Right ventricle myocardium superior (tissue), 1 donor: ENCODE measurements around the gene GRK1. TPM values are rescaled to one million over a fixed set of nuclear protein-coding genes. Genes with fewer than 3 reads are reported as not detected.

Source experiments
- ATAC-seq: fragments of 200-7000 bp; cut with Tn5 transposase; one replicate; pipeline ENCODE4 v1.9.1; 2020; ENCODE audit warnings: mild to moderate bottlenecking; ENCODE audit not compliant: poor library complexity
- DNase-seq: peaks from one replicate; pipeline ENCODE4 v3.0.0-alpha.2; 2020
- intact Hi-C: fragments of 100-400 bp; cut with DNase I; formaldehyde crosslinking; loops from one replicate; pipeline ENCODE4 v1.11.2; 2022
- total RNA-seq: library from RNA; stranded (reverse); fragmentation: NEBNext Ultra II Directional; extraction: Animal tissue kit (Norgen Biotek cat#: 25700); gene quantifications from one replicate; pipeline ENCODE4 v1.2.1, GENCODE V29; 2021
- donor health status: DM: no; HTN: yes; CAD: no; lungs with severe emphysema.

The GRK1 gene
- total RNA-seq, 1 donor from 2014 or later, result 0.13 TPM

- intact Hi-C loops, result no loop called here
- ATAC-seq (no peak), DNase-seq (no peak)
These were observed 96.2 kb downstream of the GRK1 start for GRCh38 chr13:113763254-113763653.

- intact Hi-C loops, result no loop called here
- DNase-seq, result no peak
These were observed 97.2 kb downstream of the GRK1 start for GRCh38 chr13:113763961-113764792.

GRCh38 chr13:113764793-113765563 lies 98.0 kb downstream of the GRK1 start:
- no peak for ATAC-seq
- DNase-seq, result no peak
- intact Hi-C loops, result no loop called here

More at GRCh38 chr13:113763961-113764792, 97.2 kb downstream of the GRK1 start:
- no peak for ATAC-seq

GRCh38 chr13:113765564-113765910 lies 98.5 kb downstream of the GRK1 start:
- no peak for DNase-seq
- no peak for ATAC-seq
- intact Hi-C loops, result no loop called here

GRCh38 chr13:113766035-113766800 lies 99.2 kb downstream of the GRK1 start:
- ATAC-seq, result no peak
- no peak for DNase-seq

GRCh38 chr13:113767366-113767765 lies 100.3 kb downstream of the GRK1 start:
- no peak for ATAC-seq
- intact Hi-C loops, result no loop called here
- DNase-seq, result no peak

More at GRCh38 chr13:113766035-113766800, 99.2 kb downstream of the GRK1 start:
- intact Hi-C loops, result no loop called here

- DNase-seq (no peak), ATAC-seq (no peak)
- intact Hi-C loops, result no loop called here
These were observed 101.2 kb downstream of the GRK1 start for GRCh38 chr13:113768018-113768905.

GRCh38 chr13:113769106-113769505 lies 102.1 kb downstream of the GRK1 start:
- DNase-seq (no peak), ATAC-seq (no peak)
- intact Hi-C loops, result no loop called here

- intact Hi-C loops, result no loop called here
- ATAC-seq, result no peak
- no peak for DNase-seq
These were observed 102.9 kb downstream of the GRK1 start for GRCh38 chr13:113769881-113770280.

GRCh38 chr13:113770441-113770840 lies 103.4 kb downstream of the GRK1 start:
- intact Hi-C loops, result no loop called here
- ATAC-seq (no peak), DNase-seq (no peak)

- DNase-seq (no peak), ATAC-seq (no peak)
- intact Hi-C loops, result no loop called here
These were observed 103.9 kb downstream of the GRK1 start for GRCh38 chr13:113770937-113771336.

- intact Hi-C loops, result no loop called here
- ATAC-seq (no peak), DNase-seq (no peak)
These were observed 104.8 kb downstream of the GRK1 start for GRCh38 chr13:113771709-113772331.

GRCh38 chr13:113774177-113775107 lies 107.4 kb downstream of the GRK1 start:
- intact Hi-C loops, result no loop called here
- ATAC-seq (no peak), DNase-seq (no peak)

- DNase-seq (no peak), ATAC-seq (no peak)
- intact Hi-C loops, result no loop called here
These were observed 108.6 kb downstream of the GRK1 start for GRCh38 chr13:113775451-113776145.

- ATAC-seq (no peak), DNase-seq (no peak)
- intact Hi-C loops, result no loop called here
These were observed 109.5 kb downstream of the GRK1 start for GRCh38 chr13:113776231-113777125.
